Measurements from ENCODE around the gene MARF1.

DNA sequence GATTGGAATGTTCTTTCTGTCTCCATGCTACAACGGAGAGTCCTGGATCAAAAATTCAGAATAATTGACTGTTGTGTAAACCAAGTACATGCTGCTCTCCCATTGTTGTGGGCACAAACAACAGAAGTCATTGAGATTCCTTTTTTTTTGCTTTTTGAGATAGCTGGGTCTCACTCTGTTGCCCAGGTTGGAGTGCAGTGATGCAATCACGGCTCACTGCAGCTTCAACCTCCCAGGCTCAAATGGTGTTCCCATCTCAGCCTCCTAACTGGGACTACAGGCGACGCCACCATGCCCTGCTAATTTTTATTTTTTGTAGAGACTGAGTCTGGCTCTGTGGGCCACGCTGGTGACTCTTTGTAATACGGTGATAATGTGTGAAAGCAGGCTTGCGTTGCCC lies 31.6 kb upstream of the MARF1 start:
- no peak for TF ChIP-seq KLF16 (IDR thresholded peaks at IDR 0.05)
- TF ChIP-seq MXI1 (IDR thresholded peaks at IDR 0.05; ENCODE audit: low read depth, low read length), result no peak
- TF ChIP-seq ZNF444 (CRISPR knock-in tag; IDR thresholded peaks at IDR 0.05), result no peak
- TF ChIP-seq KLF6 (CRISPR knock-in tag; IDR thresholded peaks at IDR 0.05; ENCODE audit: borderline replicate concordance), result no peak
- no peak for TF ChIP-seq ZNF445 (CRISPR knock-in tag; IDR thresholded peaks at IDR 0.05; ENCODE audit: low read depth)
- TF ChIP-seq, protein P1, sequence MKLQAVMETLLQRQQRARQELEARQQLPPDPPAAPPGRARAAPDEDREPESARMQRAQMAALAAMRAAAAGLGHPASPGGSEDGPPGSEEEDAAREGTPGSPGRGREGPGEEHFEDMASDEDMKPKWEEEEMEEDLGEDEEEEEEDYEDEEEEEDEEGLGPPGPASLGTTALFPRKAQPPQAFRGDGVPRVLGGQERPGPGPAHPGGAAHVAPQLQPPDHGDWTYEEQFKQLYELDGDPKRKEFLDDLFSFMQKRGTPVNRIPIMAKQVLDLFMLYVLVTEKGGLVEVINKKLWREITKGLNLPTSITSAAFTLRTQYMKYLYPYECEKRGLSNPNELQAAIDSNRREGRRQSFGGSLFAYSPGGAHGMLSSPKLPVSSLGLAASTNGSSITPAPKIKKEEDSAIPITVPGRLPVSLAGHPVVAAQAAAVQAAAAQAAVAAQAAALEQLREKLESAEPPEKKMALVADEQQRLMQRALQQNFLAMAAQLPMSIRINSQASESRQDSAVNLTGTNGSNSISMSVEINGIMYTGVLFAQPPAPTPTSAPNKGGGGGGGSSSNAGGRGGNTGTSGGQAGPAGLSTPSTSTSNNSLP (IDR thresholded peaks at IDR 0.05; ENCODE audit: borderline replicate concordance, low read depth, low read length), result no peak
- TF ChIP-seq, protein P2, sequence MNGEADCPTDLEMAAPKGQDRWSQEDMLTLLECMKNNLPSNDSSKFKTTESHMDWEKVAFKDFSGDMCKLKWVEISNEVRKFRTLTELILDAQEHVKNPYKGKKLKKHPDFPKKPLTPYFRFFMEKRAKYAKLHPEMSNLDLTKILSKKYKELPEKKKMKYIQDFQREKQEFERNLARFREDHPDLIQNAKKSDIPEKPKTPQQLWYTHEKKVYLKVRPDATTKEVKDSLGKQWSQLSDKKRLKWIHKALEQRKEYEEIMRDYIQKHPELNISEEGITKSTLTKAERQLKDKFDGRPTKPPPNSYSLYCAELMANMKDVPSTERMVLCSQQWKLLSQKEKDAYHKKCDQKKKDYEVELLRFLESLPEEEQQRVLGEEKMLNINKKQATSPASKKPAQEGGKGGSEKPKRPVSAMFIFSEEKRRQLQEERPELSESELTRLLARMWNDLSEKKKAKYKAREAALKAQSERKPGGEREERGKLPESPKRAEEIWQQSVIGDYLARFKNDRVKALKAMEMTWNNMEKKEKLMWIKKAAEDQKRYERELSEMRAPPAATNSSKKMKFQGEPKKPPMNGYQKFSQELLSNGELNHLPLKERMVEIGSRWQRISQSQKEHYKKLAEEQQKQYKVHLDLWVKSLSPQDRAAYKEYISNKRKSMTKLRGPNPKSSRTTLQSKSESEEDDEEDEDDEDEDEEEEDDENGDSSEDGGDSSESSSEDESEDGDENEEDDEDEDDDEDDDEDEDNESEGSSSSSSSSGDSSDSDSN (IDR thresholded peaks at IDR 0.05; ENCODE audit: borderline replicate concordance in 1 of 2, low read depth in 2 of 2, low read length in 2 of 2), result no peak
- TF ChIP-seq RBBP5 (IDR thresholded peaks at IDR 0.05; ENCODE audit: borderline replicate concordance, insufficient read depth, low read length, poor library complexity, severe bottlenecking), result no peak
- TF ChIP-seq POLR2A (conservative IDR thresholded peaks at IDR 0.05), result no peak
